Left colon (tissue), 2 donors: ENCODE data around the gene TKFC. TPM values are rescaled to one million over a fixed set of nuclear protein-coding genes. Genes with fewer than 3 reads are reported as not detected.
A peak's percentile ranks its signal among the peaks of the same experiment; 100 is the strongest.
"Not testable (repeated sequence)": the region's sequence is repeated elsewhere in the genome, so short reads cannot be mapped to it uniquely, and the experiment has no call there.

Experiments
- ATAC-seq: fragments of 200-7000 bp; cut with Tn5 transposase; one replicate; pipeline ENCODE4 v1.9.1; 2020; ENCODE audit warnings: mild to moderate bottlenecking, moderate library complexity
- DNase-seq, 2 donors: peaks; one replicate each; pipeline ENCODE4 v3.0.0-alpha.2; 2020
- intact Hi-C, 2 donors: fragments of 100-400 bp; cut with DNase I in 1 of 2; cut with micrococcal nuclease in 1 of 2; formaldehyde crosslinking; loops; one replicate each; pipeline versions ENCODE4 v1.11.2 to v1.14.0; 2022; cut with DNase I, micrococcal nuclease
- total RNA-seq, 2 donors: library from RNA; stranded (reverse); fragmentation: NEBNext Ultra II Directional; extraction: Animal tissue kit (Norgen Biotek cat#: 25700); gene quantifications; one replicate each; pipeline ENCODE4 v1.2.1, GENCODE V29; 2021
- donor health status: DM: no; HTN: no; CAD: no.
- donor health status: DM: yes; HTN: yes; CAD: no.

TKFC gene
- total RNA-seq, 2 donors from 2014 or later = 58.5 to 61.5 TPM

DNA sequence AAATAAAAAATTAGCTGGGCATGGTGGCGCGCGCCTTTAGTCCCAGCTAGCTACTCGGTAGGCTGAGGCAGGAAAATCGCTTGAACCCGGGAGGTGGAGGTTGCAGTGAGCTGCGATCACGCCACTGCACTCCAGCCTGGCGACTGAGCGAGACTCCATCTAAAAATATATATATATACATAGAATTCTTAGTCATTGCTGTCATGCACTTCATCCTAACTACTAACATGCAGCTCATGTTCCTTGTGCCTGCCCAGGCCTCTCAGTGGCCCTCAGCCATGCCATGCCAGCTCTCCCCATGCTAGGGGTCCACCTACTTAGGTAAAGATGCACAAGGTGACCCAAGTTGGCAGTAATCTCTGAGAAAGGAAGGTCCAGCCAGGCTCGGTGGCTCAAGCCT, 25.5 kb downstream of the TKFC start:
- intact Hi-C loops = no loop called here
- DNase-seq = no peak
- no peak for ATAC-seq

DNA sequence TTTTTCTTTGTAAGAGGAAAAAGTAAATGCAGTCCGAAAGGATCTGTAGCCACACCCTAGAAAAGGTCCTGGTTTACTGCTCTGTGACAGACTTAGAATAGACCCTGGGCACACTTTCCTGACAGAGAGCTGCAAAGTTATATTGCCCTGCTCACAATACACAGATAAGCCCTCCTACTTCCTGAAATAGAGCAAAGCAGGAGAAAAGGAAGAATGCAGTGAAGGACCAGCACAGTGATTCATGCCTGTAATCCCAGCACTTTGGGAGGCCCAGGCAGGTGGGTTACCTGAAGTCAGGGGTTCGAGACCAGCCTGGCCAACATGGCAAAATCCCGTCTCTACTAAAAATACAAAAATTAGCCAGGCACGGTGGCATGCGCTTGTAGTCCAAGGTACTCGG, 26.5 kb downstream of the TKFC start:
- peak; percentile 49 to 56 for DNase-seq

GRCh38 chr11:61361237-61361740, 28.3 kb downstream of the TKFC start:
- ATAC-seq (peak; percentile 4), DNase-seq (no peak)
- intact Hi-C loops = no loop called here

More for the DNA sequence above, 26.5 kb downstream of the TKFC start:
- peak; percentile 72 for ATAC-seq
- intact Hi-C loops = no loop called here

- DNase-seq = peak; percentile 93 to 95
- ATAC-seq = peak; percentile 81
- intact Hi-C loops = no loop called here
These were observed 28.9 kb downstream of the TKFC start, which contains the start of the genes CYB561A3 and TMEM138 for GRCh38 chr11:61361741-61362541. Gene CYB561A3, minus strand, starts transcription at chr11:61361882. Its CDS starts 5,169 bp downstream, at chr11:61356713. Gene TMEM138, plus strand, starts transcription at chr11:61362374. Its CDS starts 2,017 bp downstream, at chr11:61364391.

- intact Hi-C loops = no loop called here
- peak in 1 of 2 donors; percentile 46 for DNase-seq
- ATAC-seq = peak; percentile 2
These were observed 29.5 kb downstream of the TKFC start for GRCh38 chr11:61362542-61362875.

GRCh38 chr11:61364012-61364675, 31.1 kb downstream of the TKFC start:
- ATAC-seq (no peak), DNase-seq (no peak)
- intact Hi-C loops = no loop called here

DNA sequence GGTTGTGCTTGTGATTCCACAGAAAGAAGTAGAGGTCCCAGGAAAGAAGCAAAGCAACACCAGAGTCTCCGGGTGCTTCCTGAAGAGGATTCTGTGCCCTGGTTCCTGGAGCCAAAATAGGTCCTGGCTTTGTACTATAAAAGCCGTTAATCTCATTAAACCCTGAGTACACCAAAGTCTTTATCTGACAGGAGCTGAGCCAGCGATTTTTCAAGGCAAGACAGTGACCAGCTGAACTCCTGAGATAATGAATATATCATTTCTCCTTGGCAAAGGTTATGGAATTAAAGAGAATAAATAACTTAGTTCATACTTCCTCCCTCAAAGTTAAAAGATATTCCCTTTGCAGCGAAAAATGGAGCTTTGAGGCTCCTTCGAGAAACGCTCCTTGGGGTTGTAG, 34.4 kb downstream of the TKFC start:
- intact Hi-C loops = no loop called here
- DNase-seq = no peak
- no peak for ATAC-seq

- DNase-seq (no peak), ATAC-seq (no peak)
- intact Hi-C loops = no loop called here
These were observed 35.6 kb downstream of the TKFC start for GRCh38 chr11:61368646-61369045.

GRCh38 chr11:61369372-61370348, 36.6 kb downstream of the TKFC start:
- peak; percentile 38 for ATAC-seq
- DNase-seq = no peak
- intact Hi-C loops = no loop called here

DNA sequence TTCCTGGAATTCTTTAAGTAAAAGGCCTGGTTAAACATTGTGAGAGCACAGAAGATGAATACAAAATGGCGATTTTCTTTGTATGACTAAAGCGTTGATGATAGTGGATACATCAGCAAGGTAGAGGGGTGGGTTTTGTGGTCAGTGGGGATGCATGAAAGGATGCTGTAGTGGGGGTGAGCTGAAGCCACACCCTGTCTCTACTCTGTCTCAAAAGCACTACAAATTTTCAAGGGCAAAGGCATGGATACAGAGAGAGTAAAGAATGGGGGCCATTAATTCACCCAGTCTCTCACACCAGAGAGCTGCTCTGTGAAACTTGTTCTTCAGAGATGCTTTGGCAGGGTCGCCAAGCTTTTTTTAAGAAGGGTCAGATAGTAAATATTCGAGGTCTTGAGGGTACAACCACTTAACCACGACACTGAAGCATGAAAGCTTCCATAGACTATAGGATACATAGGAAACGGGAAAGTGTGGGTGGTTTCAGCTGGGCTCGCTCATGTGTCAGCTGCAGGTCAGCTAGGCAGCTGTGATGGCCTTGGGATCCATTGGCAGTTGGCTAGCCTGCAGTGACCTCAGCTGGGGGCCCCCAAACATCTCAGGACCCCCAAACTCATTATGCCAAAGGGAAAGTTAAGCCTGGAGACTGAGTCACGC, 37.4 kb downstream of the TKFC start:
- intact Hi-C loops = no loop called here
- ATAC-seq = no peak
- no peak for DNase-seq

DNA sequence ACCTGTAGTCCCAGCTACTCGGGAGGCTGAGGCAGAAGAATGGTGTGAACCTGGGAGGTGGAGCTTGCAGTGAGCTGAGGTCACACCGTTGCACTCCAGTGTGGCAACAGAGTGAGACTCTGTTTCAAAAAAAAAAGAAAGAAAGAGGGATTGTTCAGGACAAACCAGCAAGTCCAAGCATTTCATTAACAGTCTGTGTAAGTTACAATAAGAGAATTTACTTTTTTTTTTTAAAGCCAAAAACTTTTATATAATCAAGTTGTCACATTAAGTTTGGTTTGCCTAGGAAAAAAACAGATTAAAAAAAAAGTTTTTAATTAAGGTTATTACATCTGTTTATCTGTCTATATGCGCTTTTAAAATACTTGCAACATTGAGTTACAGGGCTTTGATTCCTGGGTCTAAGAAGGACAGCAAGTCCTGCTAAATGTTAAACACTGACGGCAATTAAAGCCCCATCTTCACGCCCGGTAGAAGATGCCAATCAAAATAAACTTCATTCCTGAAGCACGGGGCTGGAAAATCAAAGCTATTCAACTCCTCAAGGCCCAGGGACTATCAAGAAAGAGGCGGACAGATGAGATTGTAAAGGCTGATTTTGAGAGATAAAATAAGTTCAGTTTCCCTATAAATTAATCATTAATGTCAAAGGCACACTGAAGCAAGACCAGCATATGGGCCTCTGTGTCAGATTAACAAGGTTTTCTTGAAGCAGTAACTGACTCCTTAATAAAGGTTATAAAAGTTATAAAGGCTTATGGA, 39.8 kb downstream of the TKFC start:
- ATAC-seq (no peak), DNase-seq (no peak)
- intact Hi-C loops = no loop called here

DNA sequence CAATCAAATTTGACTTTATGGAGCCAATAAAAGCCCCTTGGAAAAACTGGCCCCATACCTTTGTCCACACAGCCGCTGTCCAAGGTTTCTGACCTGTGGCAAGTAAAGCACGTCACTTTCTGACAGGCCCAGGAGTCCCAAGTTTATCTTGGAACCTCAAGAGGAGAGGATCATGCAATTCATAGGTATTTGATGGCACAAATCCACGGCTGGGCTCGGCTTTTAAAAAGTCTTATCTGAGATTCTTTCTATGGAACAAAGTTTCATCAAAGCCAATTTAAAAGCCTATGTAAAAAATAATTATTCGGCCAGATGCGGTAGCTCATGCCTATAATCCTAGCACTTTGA, 42.7 kb downstream of the TKFC start:
- ATAC-seq (peak; percentile 52), DNase-seq (no peak)
- intact Hi-C loops = no loop called here

DNA sequence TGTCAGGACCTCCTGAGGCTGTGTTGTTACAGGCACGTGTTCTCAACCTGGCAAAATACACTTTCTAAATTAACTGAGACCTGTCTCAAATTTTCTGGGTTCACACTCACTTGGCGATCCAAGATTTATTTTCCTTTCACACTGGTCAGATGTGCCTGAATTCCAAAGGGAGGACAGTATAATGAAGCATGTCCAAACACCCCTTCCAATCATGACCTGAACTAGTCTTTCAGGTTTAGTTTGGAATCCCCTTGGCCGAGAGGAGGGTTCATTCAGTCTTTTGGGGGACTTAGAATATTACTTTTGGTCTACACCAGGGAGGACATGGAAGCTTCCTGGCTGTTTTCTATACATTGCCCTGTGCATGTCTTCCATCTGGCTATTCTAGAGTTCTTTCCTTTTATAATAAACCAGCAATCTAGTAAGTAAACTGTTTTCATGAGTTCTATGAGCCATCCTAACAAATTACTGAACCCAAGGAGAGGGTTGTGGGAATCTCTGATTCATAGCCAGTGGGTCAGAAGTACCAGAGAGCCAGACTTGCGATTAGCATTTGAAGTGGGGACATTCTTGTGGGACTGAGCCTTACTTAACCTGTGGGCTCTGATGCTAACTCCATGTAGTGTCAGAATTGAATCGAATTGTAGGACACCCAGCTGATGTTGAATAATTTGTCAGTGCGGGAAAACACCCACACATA, 44.6 kb downstream of the TKFC start:
- no peak for ATAC-seq
- DNase-seq = no peak
- intact Hi-C loops = no loop called here

DNA sequence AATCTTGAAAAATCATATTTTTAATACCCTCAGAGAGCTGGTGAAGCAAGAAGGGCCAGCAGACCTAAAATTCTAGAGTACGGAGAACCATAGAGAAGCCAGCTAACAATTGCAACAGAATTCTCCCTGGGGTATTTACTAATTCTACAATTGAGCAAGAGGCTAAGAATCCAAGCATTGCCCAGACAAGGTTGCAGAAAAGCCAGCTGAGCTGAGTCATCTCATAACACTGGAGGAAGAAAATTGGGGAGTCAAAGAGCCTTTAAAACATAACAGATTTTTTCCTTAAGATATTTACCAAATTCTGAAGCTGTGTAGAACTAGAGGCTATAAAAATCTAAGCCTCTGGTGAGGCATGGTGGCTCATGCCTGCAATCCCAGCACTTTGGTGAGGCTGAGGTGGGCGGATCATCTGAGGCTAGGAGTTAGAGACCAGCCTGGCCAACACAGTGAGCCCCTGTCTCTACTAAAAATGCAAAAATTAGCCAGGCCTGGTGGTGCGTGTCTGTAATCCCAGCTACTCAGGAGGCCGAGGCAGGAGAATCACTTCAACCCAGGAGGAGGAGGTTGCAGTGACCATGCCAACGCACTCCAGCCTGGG, 45.8 kb downstream of the TKFC start:
- intact Hi-C loops = no loop called here
- no peak for ATAC-seq

GRCh38 chr11:61380884-61381283, 47.9 kb downstream of the TKFC start:
- intact Hi-C loops = loop anchor here (10.0 kb wide), 2 partner anchors 46 to 126 kb away; partner anchors contain the start of genes DDB1 (in 1 of the 2) and TKFC (in 1 of the 2)
- peak; percentile 84 for ATAC-seq

More for the DNA sequence above, 45.8 kb downstream of the TKFC start:
- DNase-seq = no peak

DNA sequence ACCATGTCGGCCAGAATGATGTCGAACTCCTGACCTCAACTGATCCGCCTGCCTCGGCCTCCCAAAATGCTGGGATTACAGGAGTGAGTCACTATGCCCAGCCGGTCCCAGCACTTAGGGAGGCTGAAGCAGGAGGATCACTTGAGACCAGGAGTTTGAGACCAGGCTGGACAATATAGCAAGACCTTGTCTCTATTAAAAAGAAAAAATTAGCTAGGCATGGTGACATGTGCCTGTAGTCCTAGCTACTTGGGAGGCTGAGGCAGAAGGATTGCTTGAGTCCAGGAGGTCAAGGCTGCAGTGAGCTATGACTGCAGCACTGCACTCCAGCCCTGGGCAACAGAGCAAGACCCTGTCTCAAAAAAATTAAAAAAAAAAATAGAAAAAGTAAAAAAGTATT, 50.8 kb downstream of the TKFC start:
- intact Hi-C loops = loop anchor here (10.0 kb wide), 2 partner anchors 49 to 129 kb away; partner anchors contain the start of genes DDB1 (in 1 of the 2) and TKFC (in 1 of the 2)
- ATAC-seq, DNase-seq: not testable (repeated sequence)

More at GRCh38 chr11:61380884-61381283, 47.9 kb downstream of the TKFC start:
- no peak for DNase-seq
